Measurements from ENCODE around the gene ACSL5. TPM values are rescaled to one million over a fixed set of nuclear protein-coding genes. Genes with fewer than 3 reads are reported as not detected.
"Not testable (repeated sequence)": the region's sequence is repeated elsewhere in the genome, so short reads cannot be mapped to it uniquely, and the experiment has no call there.

Gene ACSL5
- total and polyA plus RNA-seq, 10 of the 15 experiments (the other 5 are each of a cell fraction or from before 2014, with no cell fraction given): 22.3 to 57.0 (median 46.4) TPM

- H4K20me1 ChIP-seq (ENCODE audit: control insufficient read depth, insufficient read depth); H3K9ac ChIP-seq (ENCODE audit: control insufficient read depth, insufficient read depth, low read length); H3K4me1 ChIP-seq (ENCODE audit: control insufficient read depth, insufficient read depth, low read length); H3K27ac ChIP-seq (ENCODE audit: control insufficient read depth, insufficient read depth); FAIRE-seq; H3K79me2 ChIP-seq (ENCODE audit: control insufficient read depth, insufficient read depth, low read length); H3K9me3 ChIP-seq (replicated peaks; ENCODE audit: control insufficient read depth, insufficient read depth, low read length); H3K4me2 ChIP-seq (ENCODE audit: control insufficient read depth, insufficient read depth); intact Hi-C loops (cut with micrococcal nuclease; ENCODE audit: unreplicated experiment); DNase-seq (ENCODE audit: low read depth, low spot score); POLR2A ChIA-PET; H3K27me3 ChIP-seq (replicated peaks in 1 of 2; ENCODE audit: control insufficient read depth in 2 of 2, insufficient read depth in 2 of 2, low read length in 1 of 2); in situ Hi-C loops (cut with MboI); BruUV-seq (replicated peaks); H3K4me3 ChIP-seq; ATAC-seq; H2AFZ ChIP-seq (ENCODE audit: control insufficient read depth, low read depth, low read length): not testable (repeated sequence)
- 99% methylated on average over 5 of the region's 5 CpGs for WGBS (ENCODE audit: insufficient coverage, insufficient replicate concordance, low lambda C conversion rate, missing lambda C conversion rate)
- ChIA-PET RAD21 (ENCODE audit: unreplicated experiment) (interaction anchor here (1.6 kb wide), 1 partner anchor 8 kb away, joined by 5 read pairs; no protein-coding TSS in a partner anchor), CTCF (interaction anchor here (0.6 to 4.0 kb wide), 8 partner anchors 8 to 1099 kb away, joined by 3 to 14 read pairs (median 4); no protein-coding TSS in a partner anchor), SMC1A (ENCODE audit: uncharacterized antibody, unreplicated experiment) (interaction anchor here (1.3 to 1.7 kb wide), 3 partner anchors 10 to 12 kb away, joined by 4 to 7 read pairs (median 4); no protein-coding TSS in a partner anchor)
- TF ChIP-seq SPI1 (IDR thresholded peaks at IDR 0.05; ENCODE audit: borderline replicate concordance, insufficient read depth, low read depth, low read length): peak; percentile 45; the same call in 1 of the 2 replicates
- H3K36me3 ChIP-seq (ENCODE audit: control insufficient read depth in 2 of 2, insufficient read depth in 2 of 2, low read length in 1 of 2): peaks cover 0 to 21% of the 10 kb centered on the region in 2 experiments; a peak in 2 of 4 replicates
Measured at GRCh38 chr10:112464074-112464473, 90.2 kb downstream of the ACSL5 start.

GRCh38 chr10:112465299-112465883 lies 91.5 kb downstream of the ACSL5 start:
- DNase-seq (ENCODE audit: low read depth, low spot score) (no peak), ATAC-seq (no peak), FAIRE-seq (peak; percentile 54)
- BruUV-seq (replicated peaks): no TSS peak
- H2AFZ ChIP-seq (ENCODE audit: control insufficient read depth, low read depth, low read length): no peak overlapping the region
- POLR2A ChIA-PET: no interaction called here
- no peaks in the 10 kb centered on the region for H3K4me1 ChIP-seq (ENCODE audit: control insufficient read depth, insufficient read depth, low read length)
- H4K20me1 ChIP-seq (ENCODE audit: control insufficient read depth, insufficient read depth): no peaks in the 10 kb centered on the region
- SMC1A ChIA-PET (ENCODE audit: uncharacterized antibody, unreplicated experiment): interaction anchor here (1.3 to 1.7 kb wide), 3 partner anchors 10 to 13 kb away, joined by 4 to 7 read pairs (median 4); no protein-coding TSS in a partner anchor
- no peak overlapping the region for H3K4me3 ChIP-seq
- intact Hi-C loops (cut with micrococcal nuclease; ENCODE audit: unreplicated experiment): no loop called here
- H3K9ac ChIP-seq (ENCODE audit: control insufficient read depth, insufficient read depth, low read length): no peak overlapping the region
- peaks cover 2 to 21% of the 10 kb centered on the region in 2 experiments; a peak in 2 of 4 replicates for H3K36me3 ChIP-seq (ENCODE audit: control insufficient read depth in 2 of 2, insufficient read depth in 2 of 2, low read length in 1 of 2)
- CTCF ChIA-PET: interaction anchor here (1.0 to 4.0 kb wide), 5 partner anchors 10 to 1098 kb away, joined by 3 to 10 read pairs (median 4); no protein-coding TSS in a partner anchor
- WGBS (ENCODE audit: insufficient coverage, insufficient replicate concordance, low lambda C conversion rate, missing lambda C conversion rate): 77% methylated on average over 3 of the region's 3 CpGs
- RAD21 ChIA-PET (ENCODE audit: unreplicated experiment): no interaction called here
- H3K4me2 ChIP-seq (ENCODE audit: control insufficient read depth, insufficient read depth): no peak overlapping the region
- no peak overlapping the region for H3K27ac ChIP-seq (ENCODE audit: control insufficient read depth, insufficient read depth)
- no peaks in the 10 kb centered on the region for H3K27me3 ChIP-seq (replicated peaks in 1 of 2; ENCODE audit: control insufficient read depth in 2 of 2, insufficient read depth in 2 of 2, low read length in 1 of 2)
- peaks cover 3% of the 10 kb centered on the region; the same call in 1 of the 3 replicates for H3K9me3 ChIP-seq (replicated peaks; ENCODE audit: control insufficient read depth, insufficient read depth, low read length)
- in situ Hi-C loops (cut with MboI): no loop called here
- no peaks in the 10 kb centered on the region for H3K79me2 ChIP-seq (ENCODE audit: control insufficient read depth, insufficient read depth, low read length)
- no peak for TF ChIP-seq IRF4 (IDR thresholded peaks at IDR 0.05; ENCODE audit: low read depth, low read length)
- no peak for TF ChIP-seq HDAC2 (IDR thresholded peaks at IDR 0.05)
- TF ChIP-seq ZBTB33 (IDR thresholded peaks at IDR 0.05): no peak
- TF ChIP-seq USF2 (IDR thresholded peaks at IDR 0.05; ENCODE audit: borderline replicate concordance, low read depth, low read length): no peak
- no peak for TF ChIP-seq POLR2AphosphoS5 (IDR thresholded peaks at IDR 0.05; ENCODE audit: low read length)
- TF ChIP-seq POU2F2 (IDR thresholded peaks at IDR 0.05; ENCODE audit: borderline replicate concordance, low read depth, low read length): no peak
- no peak for TF ChIP-seq MYC (IDR thresholded peaks at IDR 0.05; ENCODE audit: insufficient read depth, insufficient read length, insufficient replicate concordance, low read length, severe bottlenecking)
- no peak for TF ChIP-seq E2F4 (IDR thresholded peaks at IDR 0.05; ENCODE audit: low read depth, low read length)

All from GM12878 (cell line).